HG02970 (cell line): ENCODE data around the gene SESN1.

Experiments
- ATAC-seq: cut with Tn5 transposase; IDR thresholded peaks from one replicate; pipeline ENCODE4 v1.9.1; 2021; ENCODE audit warnings: mild to moderate bottlenecking, moderate library complexity, moderate number of reproducible peaks; ENCODE audit not compliant: unreplicated experiment, low FRiP score

Gene SESN1

GRCh38 chr6:108968325-108969316 is 126.0 kb downstream of the SESN1 start:
- ATAC-seq, result no peak

GRCh38 chr6:108966855-108967755 is 127.5 kb downstream of the SESN1 start:
- no peak for ATAC-seq

- no peak for ATAC-seq
Measured at GRCh38 chr6:108966251-108966650, 128.4 kb downstream of the SESN1 start.

- no peak for ATAC-seq
Measured at GRCh38 chr6:108961985-108962384, 132.7 kb downstream of the SESN1 start.

- no peak for ATAC-seq
Measured at GRCh38 chr6:108961077-108961476, 133.6 kb downstream of the SESN1 start.

GRCh38 chr6:108960601-108961000 is 134.0 kb downstream of the SESN1 start:
- ATAC-seq, result no peak

GRCh38 chr6:108959972-108960582 is 134.6 kb downstream of the SESN1 start:
- ATAC-seq, result no peak

GRCh38 chr6:108958900-108959770 is 135.5 kb downstream of the SESN1 start:
- ATAC-seq, result no peak

- no peak for ATAC-seq
Measured at GRCh38 chr6:108957221-108957620, 137.4 kb downstream of the SESN1 start.

- no peak for ATAC-seq
Measured at GRCh38 chr6:108955329-108955949, 139.2 kb downstream of the SESN1 start.

GRCh38 chr6:108953681-108954080 is 141.0 kb downstream of the SESN1 start:
- ATAC-seq, result no peak

- ATAC-seq, result no peak
Measured at GRCh38 chr6:108952776-108953486, 141.7 kb downstream of the SESN1 start.

GRCh38 chr6:108951351-108951953 is 143.2 kb downstream of the SESN1 start:
- ATAC-seq, result no peak

- no peak for ATAC-seq
Measured at GRCh38 chr6:108948181-108948661, 146.4 kb downstream of the SESN1 start.

GRCh38 chr6:108947114-108947854 is 147.4 kb downstream of the SESN1 start:
- ATAC-seq, result no peak

- no peak for ATAC-seq
Measured at GRCh38 chr6:108946695-108947094, 148.0 kb downstream of the SESN1 start.

GRCh38 chr6:108945681-108946159 is 148.9 kb downstream of the SESN1 start:
- no peak for ATAC-seq
